Measurements from ENCODE around the gene CELF4.

CELF4 gene

GRCh38 chr18:37218022-37218590 is 347.5 kb downstream of the CELF4 start:
- Mint-ChIP-seq H3K27me3 (no peaks in the 10 kb centered on the region), H3K4me3 (no peak overlapping the region), H3K27ac (no peak overlapping the region), H3K9me3 (peaks cover 43% of the 10 kb centered on the region), H3K36me3 (ENCODE audit: low read depth) (no peaks in the 10 kb centered on the region), H3K4me1 (ENCODE audit: low read depth) (no peaks in the 10 kb centered on the region)
- intact Hi-C loops (cut with micrococcal nuclease), result no loop called here

- no peak overlapping the region for H3K4me3 Mint-ChIP-seq
- no peaks in the 10 kb centered on the region for H3K27me3 Mint-ChIP-seq
- no peaks in the 10 kb centered on the region for H3K4me1 Mint-ChIP-seq (ENCODE audit: low read depth)
- no peak overlapping the region for H3K27ac Mint-ChIP-seq
- no peaks in the 10 kb centered on the region for H3K36me3 Mint-ChIP-seq (ENCODE audit: low read depth)
- intact Hi-C loops (cut with micrococcal nuclease), result no loop called here
- H3K9me3 Mint-ChIP-seq, result peaks cover 11% of the 10 kb centered on the region
Measured at GRCh38 chr18:37210781-37211180, 354.8 kb downstream of the CELF4 start.

- H3K27me3 Mint-ChIP-seq, result no peaks in the 10 kb centered on the region
- H3K27ac Mint-ChIP-seq, result no peak overlapping the region
- no peaks in the 10 kb centered on the region for H3K4me1 Mint-ChIP-seq (ENCODE audit: low read depth)
- intact Hi-C loops (cut with micrococcal nuclease), result no loop called here
- no peak overlapping the region for H3K4me3 Mint-ChIP-seq
- H3K9me3 Mint-ChIP-seq, result peaks cover 17% of the 10 kb centered on the region
- no peaks in the 10 kb centered on the region for H3K36me3 Mint-ChIP-seq (ENCODE audit: low read depth)
Measured at GRCh38 chr18:37207343-37207742, 358.3 kb downstream of the CELF4 start.

GRCh38 chr18:37199741-37200140 is 365.9 kb downstream of the CELF4 start:
- H3K4me1 Mint-ChIP-seq (ENCODE audit: low read depth), result no peaks in the 10 kb centered on the region
- intact Hi-C loops (cut with micrococcal nuclease), result no loop called here
- no peak overlapping the region for H3K27ac Mint-ChIP-seq
- no peaks in the 10 kb centered on the region for H3K27me3 Mint-ChIP-seq
- H3K9me3 Mint-ChIP-seq, result peaks cover 39% of the 10 kb centered on the region
- no peak overlapping the region for H3K4me3 Mint-ChIP-seq
- H3K36me3 Mint-ChIP-seq (ENCODE audit: low read depth), result no peaks in the 10 kb centered on the region
